ENCODE data around the gene S100A10.

S100A10 gene

GRCh38 chr1:151970626-151971025 lies 23.0 kb downstream of the S100A10 start:
- no peak for TF ChIP-seq ZNF274 (IDR thresholded peaks at IDR 0.05; ENCODE audit: low read depth, low read length)
- no peak overlapping the region for H3K4me3 ChIP-seq (ENCODE audit: low read length)

DNA sequence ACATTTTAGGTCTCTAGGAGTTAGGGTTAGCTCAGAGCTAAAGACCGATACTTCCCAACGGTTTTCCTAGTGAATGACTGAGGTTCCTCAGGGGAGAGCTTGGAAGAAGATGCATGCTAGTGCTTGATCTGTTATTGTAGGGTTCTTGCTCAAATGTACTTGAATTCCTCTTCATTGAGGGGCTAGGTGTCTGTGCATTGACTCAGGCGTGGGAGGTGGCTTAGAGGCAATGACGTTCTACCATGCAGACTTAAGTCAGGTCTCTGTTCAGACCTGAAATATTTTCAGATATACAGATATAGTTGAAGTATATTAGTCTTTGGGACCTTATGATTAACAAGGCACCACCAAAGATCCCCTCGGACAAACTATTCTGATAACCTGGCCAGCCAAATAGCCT lies 23.5 kb downstream of the S100A10 start:
- no peak overlapping the region for H3K4me3 ChIP-seq (ENCODE audit: low read length)
- no peak for TF ChIP-seq ZNF274 (IDR thresholded peaks at IDR 0.05; ENCODE audit: low read depth, low read length)

GRCh38 chr1:151968791-151969399 lies 24.8 kb downstream of the S100A10 start:
- TF ChIP-seq ZNF274 (IDR thresholded peaks at IDR 0.05; ENCODE audit: low read depth, low read length), result no peak
- no peak overlapping the region for H3K4me3 ChIP-seq (ENCODE audit: low read length)

DNA sequence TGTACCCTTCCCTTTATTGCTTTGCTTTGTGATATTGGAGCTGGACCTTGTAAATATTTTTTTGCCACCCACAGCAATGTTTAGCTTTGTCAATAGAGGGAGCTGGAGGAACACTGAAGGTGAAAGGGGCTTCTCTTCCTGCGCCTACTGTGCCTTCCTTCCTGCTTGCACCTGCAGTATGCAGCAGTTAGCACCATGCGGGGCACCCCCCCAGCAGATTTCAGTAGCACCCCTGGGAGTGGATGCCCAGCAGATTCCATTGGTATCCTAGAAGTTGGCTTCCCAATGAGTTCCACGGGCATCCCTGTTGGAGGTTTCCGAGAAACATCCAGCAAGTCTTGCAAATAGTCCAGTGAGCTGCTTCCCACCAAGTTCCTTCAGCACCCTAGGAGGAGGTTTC lies 25.6 kb downstream of the S100A10 start:
- no peak overlapping the region for H3K4me3 ChIP-seq (ENCODE audit: low read length)
- TF ChIP-seq ZNF274 (IDR thresholded peaks at IDR 0.05; ENCODE audit: low read depth, low read length), result no peak

- no peak overlapping the region for H3K4me3 ChIP-seq (ENCODE audit: low read length)
- TF ChIP-seq ZNF274 (IDR thresholded peaks at IDR 0.05; ENCODE audit: low read depth, low read length), result no peak
Measured at GRCh38 chr1:151967091-151967490, 26.6 kb downstream of the S100A10 start.

- no peak for TF ChIP-seq ZNF274 (IDR thresholded peaks at IDR 0.05; ENCODE audit: low read depth, low read length)
- no peak overlapping the region for H3K4me3 ChIP-seq (ENCODE audit: low read length)
Measured at GRCh38 chr1:151966061-151966460, 27.6 kb downstream of the S100A10 start.

DNA sequence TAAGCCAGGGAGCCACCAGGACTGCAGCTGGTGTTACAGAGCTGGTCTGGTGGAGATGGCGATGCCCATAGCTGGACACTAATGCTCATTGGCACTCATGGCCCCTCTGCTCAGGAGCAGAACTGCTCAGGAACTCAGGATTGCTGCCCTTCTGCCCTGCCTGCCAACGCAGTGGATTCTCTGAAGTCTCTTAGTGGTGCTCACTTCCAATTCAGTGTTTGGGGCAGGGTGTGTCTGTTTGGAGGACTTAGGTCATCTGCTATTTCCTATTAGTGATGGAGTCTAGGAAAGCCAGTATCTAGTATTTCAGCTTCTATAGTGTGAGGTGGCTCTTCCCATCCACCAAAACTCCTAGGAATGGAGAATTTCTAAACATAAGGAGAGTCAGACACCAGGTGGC lies 29.1 kb downstream of the S100A10 start:
- TF ChIP-seq ZNF274 (IDR thresholded peaks at IDR 0.05; ENCODE audit: low read depth, low read length), result no peak
- no peak overlapping the region for H3K4me3 ChIP-seq (ENCODE audit: low read length)

DNA sequence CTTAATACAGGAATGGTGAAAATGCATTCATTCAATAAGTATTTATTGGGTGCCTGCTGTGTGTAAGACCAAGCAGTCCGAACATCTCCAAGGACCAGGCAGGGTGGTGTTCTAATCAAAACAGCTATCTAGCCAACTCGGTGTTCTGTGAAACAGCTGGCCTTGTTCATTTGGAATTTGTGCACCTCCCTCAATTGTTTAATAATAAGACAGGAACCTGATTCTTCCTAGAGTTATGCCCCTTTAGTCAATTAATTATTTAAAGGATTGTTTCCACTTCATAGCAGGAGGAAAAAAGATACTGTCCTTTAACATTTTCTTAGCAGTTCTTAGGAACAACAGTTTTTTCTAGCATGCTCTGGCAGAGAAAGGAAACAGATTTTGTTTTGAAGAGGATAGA lies 30.4 kb downstream of the S100A10 start:
- no peak for TF ChIP-seq ZNF274 (IDR thresholded peaks at IDR 0.05; ENCODE audit: low read depth, low read length)

DNA sequence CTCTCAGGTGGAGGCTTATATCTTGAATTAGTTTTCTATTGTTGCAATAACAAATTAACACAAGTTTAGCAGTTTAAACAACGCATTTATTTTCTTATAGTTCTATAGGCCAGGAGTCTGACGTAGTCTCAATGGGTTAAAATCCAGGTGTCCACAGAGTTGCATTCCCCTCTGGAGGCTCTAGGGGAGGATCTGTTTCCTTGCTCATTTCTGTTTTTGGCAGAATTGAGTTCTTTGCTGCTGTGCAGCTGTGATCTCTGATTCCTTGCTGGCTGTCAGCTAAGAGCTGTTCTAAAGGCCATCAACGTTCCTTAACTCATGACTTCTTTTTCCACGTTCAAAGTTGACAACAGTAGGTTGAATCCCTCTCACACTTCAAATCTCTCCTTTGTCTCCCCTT lies 31.8 kb downstream of the S100A10 start:
- no peak for TF ChIP-seq ZNF274 (IDR thresholded peaks at IDR 0.05; ENCODE audit: low read depth, low read length)
- H3K4me3 ChIP-seq (ENCODE audit: low read length), result no peak overlapping the region

More for the DNA sequence above, 30.4 kb downstream of the S100A10 start:
- H3K4me3 ChIP-seq (ENCODE audit: low read length), result no peak overlapping the region

DNA sequence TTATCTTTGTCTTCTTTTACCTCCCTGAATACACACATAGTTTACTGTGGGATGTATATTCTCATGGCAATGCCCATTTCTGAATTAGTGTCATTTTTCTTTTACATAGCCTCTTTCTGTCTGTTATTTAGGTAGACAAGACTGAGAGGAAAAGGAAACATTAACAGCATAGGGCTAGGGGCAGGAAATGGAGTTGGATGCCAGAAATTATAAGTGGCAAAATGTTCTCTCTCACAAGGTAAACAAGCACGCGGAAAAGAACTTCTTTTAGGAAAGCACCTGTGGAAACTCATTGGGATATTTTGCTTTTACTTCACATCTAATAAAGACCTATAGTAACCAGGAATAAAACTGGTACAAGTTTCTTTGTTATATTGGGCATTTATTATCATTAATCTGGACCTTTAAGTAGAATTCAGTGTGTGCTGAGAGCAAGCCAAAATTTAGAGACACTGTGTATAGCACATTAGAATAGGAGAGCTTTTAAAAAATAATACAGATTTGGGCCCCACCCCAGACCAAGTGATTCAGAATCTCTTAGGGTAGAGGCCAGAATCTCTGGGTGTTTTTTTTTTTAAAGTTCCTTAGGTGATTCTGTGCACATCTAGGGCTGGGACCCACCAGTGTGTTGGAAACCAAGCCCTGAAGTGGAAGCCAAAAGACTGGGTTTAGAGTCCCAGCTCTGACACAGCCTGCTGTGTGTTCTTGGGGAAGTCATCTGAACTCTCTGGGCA lies 32.7 kb downstream of the S100A10 start:
- no peak overlapping the region for H3K4me3 ChIP-seq (ENCODE audit: low read length)
- TF ChIP-seq ZNF274 (IDR thresholded peaks at IDR 0.05; ENCODE audit: low read depth, low read length), result no peak

DNA sequence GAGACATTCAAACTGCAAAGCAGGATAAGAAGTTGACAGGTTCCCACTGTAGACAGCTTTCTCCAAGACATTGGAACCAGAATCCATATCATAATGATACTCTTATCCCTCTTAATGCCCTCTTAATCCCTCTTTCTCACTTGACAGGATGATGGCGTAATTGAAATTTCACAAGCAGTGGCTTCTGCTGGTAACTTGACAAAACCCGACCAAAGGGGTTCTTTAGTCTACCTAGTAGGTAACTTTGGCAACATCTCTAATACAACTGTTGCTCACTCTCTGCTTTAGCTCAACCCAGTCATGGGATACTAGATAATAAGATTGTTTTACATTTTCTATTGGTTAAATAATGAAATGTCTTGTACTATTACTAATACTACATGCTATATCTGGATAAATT lies 34.7 kb downstream of the S100A10 start:
- no peak for TF ChIP-seq ZNF274 (IDR thresholded peaks at IDR 0.05; ENCODE audit: low read depth, low read length)
- no peak overlapping the region for H3K4me3 ChIP-seq (ENCODE audit: low read length)

DNA sequence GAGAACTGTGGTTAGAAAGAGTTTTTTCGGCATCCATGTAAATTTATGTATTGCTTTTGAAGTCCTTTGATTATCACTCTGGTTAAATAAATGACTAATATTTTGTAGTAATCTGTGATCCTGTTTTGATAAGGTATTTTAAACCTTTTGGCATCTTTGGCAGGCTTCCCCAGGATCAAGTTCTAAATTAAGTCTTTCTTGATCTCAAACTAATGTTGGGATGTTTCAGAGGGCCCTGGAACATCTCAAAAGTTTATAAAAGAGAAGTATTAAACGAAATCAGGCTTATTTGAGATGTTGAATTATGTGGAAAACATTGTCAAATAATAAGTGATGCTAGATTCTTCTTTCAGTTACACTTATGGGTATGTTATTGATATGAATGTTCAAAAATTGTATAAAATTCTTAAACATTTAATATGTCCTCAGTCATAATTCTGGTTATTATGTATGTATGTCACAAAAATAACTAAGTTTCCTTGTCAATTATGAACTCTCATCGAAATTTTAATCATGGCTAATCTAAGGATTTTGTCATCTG lies 36.6 kb downstream of the S100A10 start:
- TF ChIP-seq ZNF274 (IDR thresholded peaks at IDR 0.05; ENCODE audit: low read depth, low read length), result no peak
- H3K4me3 ChIP-seq (ENCODE audit: low read length), result no peak overlapping the region

GRCh38 chr1:151953409-151954094 lies 40.1 kb downstream of the S100A10 start:
- TF ChIP-seq ZNF274 (IDR thresholded peaks at IDR 0.05; ENCODE audit: low read depth, low read length), result no peak

DNA sequence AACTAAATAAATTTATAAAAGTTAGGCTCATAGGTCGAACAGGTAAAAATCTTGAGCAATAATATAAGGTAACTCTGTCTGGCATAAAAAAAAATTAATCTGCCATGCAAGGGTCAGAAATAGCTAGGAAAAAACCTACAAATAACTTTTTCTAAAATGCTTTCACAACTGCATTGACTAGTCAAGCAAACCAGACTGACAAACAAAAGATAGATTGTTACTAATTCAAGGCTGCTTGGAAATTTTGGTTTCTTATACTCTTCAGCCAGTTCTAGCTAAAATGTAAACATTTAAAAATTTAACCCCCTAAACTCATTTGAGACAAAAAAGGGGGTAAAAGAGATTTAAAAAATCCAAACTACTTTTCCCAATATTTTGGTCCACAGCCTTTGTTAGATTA lies 40.8 kb downstream of the S100A10 start:
- TF ChIP-seq ZNF274 (IDR thresholded peaks at IDR 0.05; ENCODE audit: low read depth, low read length), result no peak
- H3K4me3 ChIP-seq (ENCODE audit: low read length), result no peak overlapping the region

More at GRCh38 chr1:151953409-151954094, 40.1 kb downstream of the S100A10 start:
- no peak overlapping the region for H3K4me3 ChIP-seq (ENCODE audit: low read length)
